ENCODE measurements around the gene MRPL57. TPM values are rescaled to one million over a fixed set of nuclear protein-coding genes. Genes with fewer than 3 reads are reported as not detected.
"Not testable (repeated sequence)": the region's sequence is repeated elsewhere in the genome, so short reads cannot be mapped to it uniquely, and the experiment has no call there.

MRPL57 gene
- total and polyA plus RNA-seq, 2 donors (not counting 1 experiment from before 2014, with no cell fraction given), result 7.8 to 12.1 TPM

DNA sequence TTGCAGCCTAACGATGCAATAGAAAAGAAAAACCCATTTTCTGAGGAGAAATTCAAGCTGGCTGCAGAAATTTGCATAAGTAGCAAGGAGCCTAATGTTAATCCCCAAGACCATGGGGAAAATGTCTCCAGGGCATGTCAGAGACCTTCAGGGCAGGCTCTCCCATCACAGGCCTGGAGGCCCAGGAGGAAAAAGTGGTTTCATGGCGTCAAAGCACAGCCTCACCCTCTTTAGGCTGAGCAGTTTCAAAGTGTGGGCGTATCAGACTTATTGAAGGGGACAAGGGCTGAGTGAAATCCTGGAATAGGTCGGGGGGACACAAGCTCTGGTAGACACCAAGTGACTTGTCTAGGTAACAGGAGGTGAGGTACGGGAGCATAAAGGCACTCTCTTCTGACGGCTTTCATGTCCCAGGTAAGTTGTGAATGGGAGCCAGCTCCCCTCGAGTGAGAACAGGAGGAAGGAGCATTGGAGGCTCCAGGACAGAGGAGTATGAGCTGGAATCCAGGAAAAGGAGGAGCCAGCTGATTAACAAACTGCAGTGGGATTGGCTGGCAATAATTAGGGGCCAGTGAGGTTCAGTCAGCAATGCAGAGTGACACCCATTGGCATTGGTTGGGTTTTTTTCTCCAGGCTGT is 35.8 kb downstream of the MRPL57 start:
- intact Hi-C loops (cut with micrococcal nuclease), result no loop called here
- H3K9me3 ChIP-seq (ENCODE audit: control extremely low read depth in 1 of 3, control insufficient read depth in 2 of 3, insufficient read depth in 1 of 3, low read length in 2 of 3), result peaks cover 0 to 8% (median 0%) of the 10 kb centered on the region in 3 donors
- H3K27ac Mint-ChIP-seq, result no peak overlapping the region
- CTCF ChIA-PET, result no interaction called here
- TF ChIP-seq, protein P1, sequence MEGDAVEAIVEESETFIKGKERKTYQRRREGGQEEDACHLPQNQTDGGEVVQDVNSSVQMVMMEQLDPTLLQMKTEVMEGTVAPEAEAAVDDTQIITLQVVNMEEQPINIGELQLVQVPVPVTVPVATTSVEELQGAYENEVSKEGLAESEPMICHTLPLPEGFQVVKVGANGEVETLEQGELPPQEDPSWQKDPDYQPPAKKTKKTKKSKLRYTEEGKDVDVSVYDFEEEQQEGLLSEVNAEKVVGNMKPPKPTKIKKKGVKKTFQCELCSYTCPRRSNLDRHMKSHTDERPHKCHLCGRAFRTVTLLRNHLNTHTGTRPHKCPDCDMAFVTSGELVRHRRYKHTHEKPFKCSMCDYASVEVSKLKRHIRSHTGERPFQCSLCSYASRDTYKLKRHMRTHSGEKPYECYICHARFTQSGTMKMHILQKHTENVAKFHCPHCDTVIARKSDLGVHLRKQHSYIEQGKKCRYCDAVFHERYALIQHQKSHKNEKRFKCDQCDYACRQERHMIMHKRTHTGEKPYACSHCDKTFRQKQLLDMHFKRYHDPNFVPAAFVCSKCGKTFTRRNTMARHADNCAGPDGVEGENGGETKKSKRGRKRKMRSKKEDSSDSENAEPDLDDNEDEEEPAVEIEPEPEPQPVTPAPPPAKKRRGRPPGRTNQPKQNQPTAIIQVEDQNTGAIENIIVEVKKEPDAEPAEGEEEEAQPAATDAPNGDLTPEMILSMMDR (IDR thresholded peaks at IDR 0.05), result no peak
- TF ChIP-seq EZH2 (IDR thresholded peaks at IDR 0.05; ENCODE audit: borderline replicate concordance, insufficient read depth, low read depth, low read length, poor library complexity, severe bottlenecking), result no peak
- DNase-seq (no peak), ATAC-seq (ENCODE audit: low read depth) (no peak)
- H3K4me2 ChIP-seq (replicated peaks; ENCODE audit: low read depth, low read length, poor library complexity, severe bottlenecking), result no peak overlapping the region
- no peak overlapping the region for H3K4me3 Mint-ChIP-seq
- H4K20me1 ChIP-seq (ENCODE audit: control insufficient read depth, insufficient read depth, low read length, poor library complexity, severe bottlenecking), result no peaks in the 10 kb centered on the region
- peaks cover 28% of the 10 kb centered on the region for H3K27me3 Mint-ChIP-seq
- H3K4me3 ChIP-seq (ENCODE audit: control extremely low read depth in 1 of 5, extremely low read depth in 1 of 5, insufficient read depth in 1 of 5, low read depth in 2 of 5, low read length in 4 of 5), result no peak overlapping the region
- H3K9me3 Mint-ChIP-seq (ENCODE audit: insufficient read depth), result peaks cover 2% of the 10 kb centered on the region
- 80% methylated on average over 7 of the region's 7 CpGs for WGBS (ENCODE audit: insufficient coverage)
- H3K9ac ChIP-seq (ENCODE audit: low read length), result no peak overlapping the region
- H2AFZ ChIP-seq (ENCODE audit: insufficient read depth, low read depth, low read length, poor library complexity, severe bottlenecking), result no peak overlapping the region
- no peaks in the 10 kb centered on the region for H3K4me1 ChIP-seq (ENCODE audit: control insufficient read depth in 2 of 2, insufficient read depth in 2 of 2, low read length in 2 of 2)
- peaks cover 0 to 4% (median 0%) of the 10 kb centered on the region in 4 experiments for H3K27me3 ChIP-seq (replicated peaks in 1 of 4; ENCODE audit: control extremely low read depth in 1 of 4, control insufficient read depth in 3 of 4, insufficient read depth in 4 of 4, low read length in 3 of 4)
- POLR2A ChIA-PET, result no interaction called here
- no peaks in the 10 kb centered on the region for H3K79me2 ChIP-seq (ENCODE audit: control insufficient read depth, insufficient read depth, low read length)
- H3K36me3 ChIP-seq (replicated peaks in 1 of 2; ENCODE audit: control extremely low read depth in 1 of 2, control insufficient read depth in 1 of 2, extremely low read depth in 1 of 2, insufficient read depth in 2 of 2, low read length in 1 of 2), result no peaks in the 10 kb centered on the region
- H3K27ac ChIP-seq (ENCODE audit: low read length in 2 of 2), result no peak overlapping the region
- H3K4me1 Mint-ChIP-seq, result no peaks in the 10 kb centered on the region

DNA sequence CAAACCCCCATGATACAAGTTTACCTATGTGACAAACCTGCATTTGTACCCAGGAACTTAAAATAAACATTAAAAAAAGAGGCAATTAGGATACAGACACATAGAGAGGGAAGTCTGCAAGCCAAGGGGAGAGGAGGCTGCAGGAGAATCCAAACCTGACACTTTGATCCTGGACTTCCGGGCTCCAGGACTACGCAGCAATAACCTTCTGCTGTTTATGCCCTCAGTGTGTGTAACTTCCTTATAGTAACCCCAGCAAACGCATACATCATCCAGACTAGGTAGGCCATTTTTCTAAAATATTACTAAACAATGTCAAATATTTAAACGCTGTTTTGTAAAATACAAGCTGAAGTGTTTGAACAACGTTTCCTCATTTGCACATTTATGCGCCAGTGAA is 39.0 kb downstream of the MRPL57 start:
- H3K9me3 Mint-ChIP-seq (ENCODE audit: insufficient read depth); H3K27me3 ChIP-seq (replicated peaks in 1 of 4; ENCODE audit: control extremely low read depth in 1 of 4, control insufficient read depth in 3 of 4, insufficient read depth in 4 of 4, low read length in 3 of 4); H3K27ac Mint-ChIP-seq; H3K36me3 ChIP-seq (replicated peaks in 1 of 2; ENCODE audit: control extremely low read depth in 1 of 2, control insufficient read depth in 1 of 2, extremely low read depth in 1 of 2, insufficient read depth in 2 of 2, low read length in 1 of 2); H3K79me2 ChIP-seq (ENCODE audit: control insufficient read depth, insufficient read depth, low read length); H3K4me3 Mint-ChIP-seq; ATAC-seq (ENCODE audit: low read depth); H3K4me3 ChIP-seq (ENCODE audit: control extremely low read depth in 1 of 5, extremely low read depth in 1 of 5, insufficient read depth in 1 of 5, low read depth in 2 of 5, low read length in 4 of 5); H3K4me1 Mint-ChIP-seq; CTCF ChIA-PET; H3K4me1 ChIP-seq (ENCODE audit: control insufficient read depth in 2 of 2, insufficient read depth in 2 of 2, low read length in 2 of 2); H3K9me3 ChIP-seq (ENCODE audit: control extremely low read depth in 1 of 3, control insufficient read depth in 2 of 3, insufficient read depth in 1 of 3, low read length in 2 of 3); intact Hi-C loops (cut with micrococcal nuclease); DNase-seq; H3K4me2 ChIP-seq (replicated peaks; ENCODE audit: low read depth, low read length, poor library complexity, severe bottlenecking); POLR2A ChIA-PET; H3K27ac ChIP-seq (ENCODE audit: low read length in 2 of 2); H3K9ac ChIP-seq (ENCODE audit: low read length); H2AFZ ChIP-seq (ENCODE audit: insufficient read depth, low read depth, low read length, poor library complexity, severe bottlenecking); H4K20me1 ChIP-seq (ENCODE audit: control insufficient read depth, insufficient read depth, low read length, poor library complexity, severe bottlenecking): not testable (repeated sequence)
- peaks cover 28% of the 10 kb centered on the region for H3K27me3 Mint-ChIP-seq
- WGBS (ENCODE audit: insufficient coverage), result no CpG with 5 or more reads among the region's 6 CpGs

Data from B cell (primary cell).